Heart right ventricle (tissue), 16 donors: Measurements from ENCODE around the gene MLC1. TPM values are rescaled to one million over a fixed set of nuclear protein-coding genes. Genes with fewer than 3 reads are reported as not detected.

Source experiments
- ATAC-seq, 8 donors: fragments of 200-7000 bp; cut with Tn5 transposase; one replicate each; pipeline ENCODE4 v1.9.1; 2020; ENCODE audit warnings: mild to moderate bottlenecking in 8 of 8, moderate library complexity in 8 of 8, moderate number of reproducible peaks in 1 of 8
- DNase-seq, 2 donors: peaks; one replicate each; pipeline ENCODE4 v3.0.0-alpha.2; 2020
- H3K27ac ChIP-seq, 10 donors: fragments of 200-600 bp; sonication (generic) in 2 of 10; one replicate each; pipeline versions ENCODE4 v1.5.0 to v1.8.0; 2020 to 2022; ENCODE audit warnings: mild to moderate bottlenecking in 3 of 10
- H3K27me3 ChIP-seq, 7 donors: fragments of 200-600 bp; one replicate each; pipeline ENCODE4 v1.8.0; 2021 to 2022; ENCODE audit warnings: mild to moderate bottlenecking in 2 of 7
- H3K36me3 ChIP-seq, 9 donors: fragments of 200-600 bp; sonication (generic) in 1 of 9; one replicate each; pipeline versions ENCODE4 v1.5.0 to v1.8.0; 2020 to 2022; ENCODE audit warnings: mild to moderate bottlenecking in 2 of 9
- H3K4me1 ChIP-seq, 9 donors: fragments of 200-600 bp; sonication (generic) in 1 of 9; one replicate each; pipeline versions ENCODE4 v1.5.0 to v1.8.0; 2020 to 2022; ENCODE audit warnings: mild to moderate bottlenecking in 4 of 9
- H3K4me3 ChIP-seq, 10 donors: fragments of 200-600 bp; sonication (generic) in 2 of 10; one replicate each; pipeline versions ENCODE4 v1.5.0 to v1.8.0; 2020 to 2022; ENCODE audit warnings: mild to moderate bottlenecking in 7 of 10, moderate library complexity in 2 of 10
- H3K9me3 ChIP-seq, 11 donors: fragments of 200-600 bp in 10 of 11; sonication (generic) in 2 of 11; one replicate each; pipeline versions ENCODE4 v1.5.0 to v1.8.0; 2013 to 2022; ENCODE audit warnings: mild to moderate bottlenecking in 2 of 11, control low read depth in 1 of 11, moderate library complexity in 1 of 11
- WGBS, 2 donors: extraction: QIAGEN DNeasy Blood & Tissue Kit; methylation state at CpG; one replicate each; pipeline ENCODE4 v1.1.7; 2013; ENCODE audit warnings: inconsistent platforms in 1 of 2; 5-methylcytosine and 5-hydroxymethylcytosine counted together
- intact Hi-C, 10 donors: fragments of 100-400 bp; cut with DNase I; formaldehyde crosslinking; loops; one replicate each; pipeline versions ENCODE4 v1.11.1 to v1.14.2; 2022
- long read RNA-seq, 3 donors: library from polyadenylated mRNA; unstranded; transcript quantifications; one replicate each; pipeline ENCODE4 v2.0.0, GENCODE V29; 2020 to 2021
- polyA plus RNA-seq, 2 donors: library from polyadenylated mRNA; stranded (reverse); fragments of 200-250 nt; gene quantifications; one replicate each; pipeline ENCODE4 v1.2.3, GENCODE V29; 2013
- total RNA-seq, 10 donors: library from RNA; stranded (reverse); fragmentation: NEBNext Ultra II Directional in 3 of 10; extraction: Animal tissue kit (Norgen Biotek cat#: 25700) in 3 of 10; gene quantifications; one replicate each; pipeline versions ENCODE4 v1.2.1 to v1.2.4, GENCODE V29; 2021 to 2023
- TF ChIP-seq, protein P1 (sequence below), 9 donors: fragments of 200-600 bp; sonication (generic) in 2 of 9; IDR thresholded peaks; one replicate each; pipeline versions ENCODE4 v1.5.0 to v1.8.0; 2021 to 2022; ENCODE audit warnings: antibody characterized with exemption in 9 of 9, mild to moderate bottlenecking in 5 of 9, moderate library complexity in 1 of 9
- donor health status: Arrhythmogenic right ventricular cardiomyopathy.
- donor health status: ischemic (EF 13 %, LVEDD 7.1; RV severe dilation, severe dysfunction).
- donor health status: healthy with polysubstance abuse.
- donor health status: DM: no; HTN: yes; CAD: no.
- donor health status: DM: no; HTN: no; CAD: no.
- donor health status: ischemic (EF 25% LVEDD 6.9; RV normal size, moderate dysfunction).
- donor health status: ischemic (EF 25% LVEDD 5.7; RV mildly dilated, moderate dysfunction).
- donor health status: healthy.
- donor health status: DM: yes; HTN: yes; CAD: no.
- donor health status: Ischemic cardiomyopathy.
- donor health status: ischemic (EF 35%, LVEDD 5.7; RV mildly dilated, moderate dysfunction).
- donor health status: nonischemic (EF 11% LVEDD 7.7; RV severe dilation, severe dysfunction).
- donor health status: DM: yes; HTN: yes; CAD: no.
- donor health status: PGD.
- donor health status: ischemic (EF 29% LVEDD 5.4; RV normal size, mild dysfunction).
- donor health status: nonischemic (EF 23%, LVEDD 6.1; RV moderate dilation, normal function).

The MLC1 gene
- total RNA-seq (1 to 10 TPM in 1 of 10 donors, under 1 TPM in 5, not detected in 4; 0.11 to 1.6 (median 0.37) TPM), polyA plus RNA-seq (under 1 TPM; 0.03 to 0.07 TPM)
- long read RNA-seq, donor 1 = 0 reads
- long read RNA-seq, donor 2 = 0 reads
- long read RNA-seq, donor 3 = 0 reads

DNA sequence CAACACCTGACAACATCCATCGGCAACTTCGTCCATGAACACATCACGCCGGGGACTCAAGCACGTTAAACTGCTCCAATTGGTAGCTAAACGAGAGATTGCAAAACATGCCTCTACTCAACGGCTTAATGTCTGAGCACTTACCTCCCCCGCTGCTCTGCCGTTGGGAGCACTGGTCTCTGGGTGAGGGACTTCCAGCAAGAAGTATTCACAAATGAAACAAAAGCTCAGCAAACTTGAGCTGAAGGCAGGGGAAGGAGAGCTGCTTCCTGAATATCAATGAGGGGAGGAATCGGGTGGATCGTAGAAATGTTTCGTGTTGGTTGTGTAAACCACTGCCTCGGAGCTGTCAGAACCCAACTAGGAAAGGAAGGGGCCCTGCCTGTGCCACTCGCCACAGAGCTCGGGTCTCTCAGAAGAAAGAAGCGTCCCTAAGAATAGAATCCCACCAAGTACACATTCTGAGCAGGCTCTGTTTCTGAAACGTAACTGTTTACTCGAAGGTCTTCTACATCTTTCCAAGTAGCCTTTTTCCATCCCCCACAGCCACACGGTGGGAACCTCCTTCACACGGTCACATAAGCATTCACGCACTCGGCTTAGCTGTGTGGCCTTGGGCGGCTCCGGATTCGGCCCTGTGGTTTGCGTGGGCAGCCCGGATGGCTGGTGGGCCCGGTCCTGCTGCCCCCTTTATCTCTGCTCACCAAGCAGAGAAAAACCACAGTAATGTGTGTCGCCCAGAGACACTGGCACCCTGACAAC, at the start of gene MLC1:
Gene MLC1 (minus strand): TSS at position 216 of the 762 bp plus-strand sequence. CDS start 524 bp downstream, outside the sequence.
- Histone ChIP-seq H3K27me3 (peaks cover 8 to 77% (median 57%) of the 10 kb centered on the region in 7 donors), H3K27ac (peak within 1 kb of the TSS in 1 of 10 donors; percentile 10), H3K36me3 (no peaks in the 10 kb centered on the region), H3K4me1 (peaks cover 0 to 7% (median 0%) of the 10 kb centered on the region in 9 donors), H3K4me3 (peak within 1 kb of the TSS in 2 of 10 donors; percentile 4 to 23), H3K9me3 (peaks cover 0 to 7% (median 0%) of the 10 kb centered on the region in 11 donors)
- TF ChIP-seq, protein P1, sequence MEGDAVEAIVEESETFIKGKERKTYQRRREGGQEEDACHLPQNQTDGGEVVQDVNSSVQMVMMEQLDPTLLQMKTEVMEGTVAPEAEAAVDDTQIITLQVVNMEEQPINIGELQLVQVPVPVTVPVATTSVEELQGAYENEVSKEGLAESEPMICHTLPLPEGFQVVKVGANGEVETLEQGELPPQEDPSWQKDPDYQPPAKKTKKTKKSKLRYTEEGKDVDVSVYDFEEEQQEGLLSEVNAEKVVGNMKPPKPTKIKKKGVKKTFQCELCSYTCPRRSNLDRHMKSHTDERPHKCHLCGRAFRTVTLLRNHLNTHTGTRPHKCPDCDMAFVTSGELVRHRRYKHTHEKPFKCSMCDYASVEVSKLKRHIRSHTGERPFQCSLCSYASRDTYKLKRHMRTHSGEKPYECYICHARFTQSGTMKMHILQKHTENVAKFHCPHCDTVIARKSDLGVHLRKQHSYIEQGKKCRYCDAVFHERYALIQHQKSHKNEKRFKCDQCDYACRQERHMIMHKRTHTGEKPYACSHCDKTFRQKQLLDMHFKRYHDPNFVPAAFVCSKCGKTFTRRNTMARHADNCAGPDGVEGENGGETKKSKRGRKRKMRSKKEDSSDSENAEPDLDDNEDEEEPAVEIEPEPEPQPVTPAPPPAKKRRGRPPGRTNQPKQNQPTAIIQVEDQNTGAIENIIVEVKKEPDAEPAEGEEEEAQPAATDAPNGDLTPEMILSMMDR (IDR thresholded peaks at IDR 0.05) = no peak
- DNase-seq (no peak), ATAC-seq (no peak)
- WGBS, 2 donors = 52 to 53% methylated on average over 29 of the region's 29 CpGs
- intact Hi-C loops = no loop called here

DNA sequence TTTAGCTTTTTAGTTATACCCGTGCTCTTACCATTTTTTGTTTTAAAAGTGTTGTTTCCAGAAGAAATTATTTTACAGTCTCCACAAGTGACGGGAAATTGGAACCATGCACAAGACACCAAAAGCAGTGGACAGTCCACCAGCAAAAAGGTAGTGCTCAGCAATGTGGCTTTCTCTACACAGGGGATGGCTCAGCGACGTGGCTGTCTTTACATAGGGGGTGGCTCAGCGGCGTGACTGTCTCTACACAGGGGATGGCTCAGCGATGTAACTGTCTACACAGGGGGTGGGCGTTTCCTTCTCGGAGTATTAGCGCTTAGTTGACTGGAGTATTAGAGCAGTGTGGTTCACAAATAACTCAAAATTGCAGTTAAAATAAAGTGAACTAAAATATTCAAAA, 49.3 kb upstream of the MLC1 start:
- Histone ChIP-seq H3K27me3 (peaks cover 0 to 12% (median 6%) of the 10 kb centered on the region in 7 donors), H3K4me3 (no peak overlapping the region), H3K36me3 (no peaks in the 10 kb centered on the region), H3K9me3 (peaks cover 0 to 3% (median 0%) of the 10 kb centered on the region in 11 donors), H3K27ac (no peak overlapping the region), H3K4me1 (no peaks in the 10 kb centered on the region)
- TF ChIP-seq, protein P1 (IDR thresholded peaks at IDR 0.05) = no peak
- intact Hi-C loops = no loop called here
- no peak for ATAC-seq
- DNase-seq = no peak
- WGBS, 2 donors = 81 to 86% methylated on average over 10 of the region's 10 CpGs

DNA sequence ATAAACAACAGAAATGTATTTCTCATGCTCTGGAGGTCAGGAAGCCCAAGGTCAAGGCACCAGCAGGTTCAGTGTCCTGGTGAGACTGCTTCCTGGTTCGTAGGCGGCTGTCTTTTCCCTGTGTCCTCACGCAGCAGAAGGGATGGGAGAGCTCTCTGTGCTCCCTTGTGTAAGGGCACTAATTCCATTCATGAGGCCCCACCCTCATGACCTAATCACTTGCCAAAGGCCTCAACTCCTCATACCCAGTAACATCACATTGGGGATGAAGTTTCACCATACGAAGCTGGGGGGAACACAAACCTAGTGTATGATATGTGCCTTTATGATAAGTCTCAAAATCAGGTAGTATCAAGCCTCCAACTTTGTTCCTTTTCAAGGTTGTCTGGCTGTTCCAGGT, 46.7 kb upstream of the MLC1 start:
- Histone ChIP-seq H3K4me3 (no peak overlapping the region), H3K27me3 (peaks cover 0 to 23% (median 8%) of the 10 kb centered on the region in 7 donors), H3K27ac (no peak overlapping the region), H3K36me3 (no peaks in the 10 kb centered on the region), H3K4me1 (no peaks in the 10 kb centered on the region), H3K9me3 (peaks cover 0 to 3% (median 0%) of the 10 kb centered on the region in 11 donors)
- TF ChIP-seq, protein P1 (IDR thresholded peaks at IDR 0.05) = no peak
- no peak for DNase-seq
- intact Hi-C loops = no loop called here
- ATAC-seq = no peak
- whole genome bisulfite sequencing, 2 donors = 72 to 84% methylated on average over 4 of the region's 4 CpGs

DNA sequence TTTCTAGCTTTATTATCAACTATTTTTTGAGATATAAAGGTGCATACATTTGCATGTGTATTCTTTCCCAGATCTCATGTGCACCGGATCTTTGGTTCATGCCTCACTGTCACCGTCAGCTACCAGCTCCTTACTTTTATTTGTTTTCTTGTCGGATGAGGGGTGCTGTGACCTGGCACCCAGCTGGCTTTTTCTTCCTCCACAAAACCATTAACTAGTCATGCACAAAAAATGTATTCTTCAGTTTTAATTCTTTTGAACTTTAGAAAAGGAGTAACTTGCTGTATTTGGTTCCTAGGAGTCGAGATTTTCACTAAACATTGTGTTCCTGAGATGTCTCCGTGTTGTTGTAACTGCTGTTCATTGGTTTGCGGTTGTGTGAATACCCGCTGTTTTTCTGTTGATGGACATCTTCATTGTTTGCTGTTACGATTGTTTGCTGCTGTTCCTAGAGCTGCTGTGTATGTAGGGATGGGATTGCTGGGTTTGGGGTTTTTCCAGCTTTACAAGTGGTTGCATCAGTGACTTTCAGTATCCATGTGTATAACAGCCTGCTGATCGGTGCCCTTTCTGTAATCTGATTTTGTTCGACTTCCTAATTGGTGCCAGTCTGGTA, 44.0 kb upstream of the MLC1 start:
- ATAC-seq = no peak
- H3K4me3 ChIP-seq = no peak overlapping the region
- no peaks in the 10 kb centered on the region for H3K36me3 ChIP-seq
- H3K27me3 ChIP-seq = peaks cover 0 to 23% (median 8%) of the 10 kb centered on the region in 7 donors
- no peaks in the 10 kb centered on the region for H3K4me1 ChIP-seq
- intact Hi-C loops = no loop called here
- H3K27ac ChIP-seq = no peak overlapping the region
- TF ChIP-seq, protein P1 (IDR thresholded peaks at IDR 0.05) = no peak
- H3K9me3 ChIP-seq = peaks cover 0 to 3% (median 0%) of the 10 kb centered on the region in 11 donors
- no peak for DNase-seq
- 88 to 89% methylated on average over 10 of the region's 10 CpGs for WGBS, 2 donors
